Measurements from ENCODE around the gene DAAM2.

DNA sequence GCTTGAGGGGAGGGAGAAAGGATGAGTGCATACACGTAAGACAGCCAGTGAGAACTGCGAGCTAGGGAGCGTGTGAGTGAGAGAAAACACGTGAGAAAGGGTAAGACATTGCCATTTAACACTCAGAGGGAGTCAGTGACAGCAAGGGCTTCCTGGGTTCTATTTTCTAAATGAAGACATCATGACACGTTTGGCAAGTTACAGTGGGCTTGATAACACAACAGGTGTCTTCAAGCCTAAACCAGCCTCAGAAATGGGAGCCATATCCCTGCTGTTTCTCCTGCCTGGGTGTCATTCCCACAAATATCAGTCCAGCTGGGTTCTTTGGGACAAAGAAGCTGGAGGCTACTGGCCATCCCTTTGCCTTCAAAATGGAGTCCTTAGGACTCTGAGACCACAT, 159.0 kb downstream of the DAAM2 start:
- TF ChIP-seq, protein P1, sequence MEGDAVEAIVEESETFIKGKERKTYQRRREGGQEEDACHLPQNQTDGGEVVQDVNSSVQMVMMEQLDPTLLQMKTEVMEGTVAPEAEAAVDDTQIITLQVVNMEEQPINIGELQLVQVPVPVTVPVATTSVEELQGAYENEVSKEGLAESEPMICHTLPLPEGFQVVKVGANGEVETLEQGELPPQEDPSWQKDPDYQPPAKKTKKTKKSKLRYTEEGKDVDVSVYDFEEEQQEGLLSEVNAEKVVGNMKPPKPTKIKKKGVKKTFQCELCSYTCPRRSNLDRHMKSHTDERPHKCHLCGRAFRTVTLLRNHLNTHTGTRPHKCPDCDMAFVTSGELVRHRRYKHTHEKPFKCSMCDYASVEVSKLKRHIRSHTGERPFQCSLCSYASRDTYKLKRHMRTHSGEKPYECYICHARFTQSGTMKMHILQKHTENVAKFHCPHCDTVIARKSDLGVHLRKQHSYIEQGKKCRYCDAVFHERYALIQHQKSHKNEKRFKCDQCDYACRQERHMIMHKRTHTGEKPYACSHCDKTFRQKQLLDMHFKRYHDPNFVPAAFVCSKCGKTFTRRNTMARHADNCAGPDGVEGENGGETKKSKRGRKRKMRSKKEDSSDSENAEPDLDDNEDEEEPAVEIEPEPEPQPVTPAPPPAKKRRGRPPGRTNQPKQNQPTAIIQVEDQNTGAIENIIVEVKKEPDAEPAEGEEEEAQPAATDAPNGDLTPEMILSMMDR (IDR thresholded peaks at IDR 0.05), result no peak
- TF ChIP-seq POLR2A (IDR thresholded peaks at IDR 0.05), result no peak

Data from body of pancreas (tissue), 4 donors.